Tibial artery (tissue), 4 donors: ENCODE measurements around the gene PKIB.

Experiments
- DNase-seq, 2 donors: peaks; one replicate each; pipeline ENCODE4 v3.0.0-alpha.2; 2019
- H3K27ac ChIP-seq, 2 donors: fragments of 200-600 bp; sonication (generic) in 1 of 2; 1 replicate in 1 of 2; 2 replicates in 1 of 2; pipeline ENCODE4 v1.5.1; 2018 to 2019; ENCODE audit warnings: mild to moderate bottlenecking in 1 of 2
- H3K27me3 ChIP-seq, 2 donors: fragments of 200-600 bp; sonication (generic) in 1 of 2; one replicate each; pipeline versions ENCODE4 v1.5.1 to v1.6.0; 2016 to 2019
- H3K36me3 ChIP-seq, 3 donors: fragments of 200-600 bp; sonication (generic) in 2 of 3; one replicate each; pipeline ENCODE4 v1.5.1; 2016 to 2019; ENCODE audit warnings: mild to moderate bottlenecking in 2 of 3
- H3K4me1 ChIP-seq, 4 donors: fragments of 200-600 bp; sonication (generic) in 2 of 4; 1 replicate in 3 of 4; 2 replicates in 1 of 4; pipeline ENCODE4 v1.5.1; 2016 to 2019
- H3K4me3 ChIP-seq, 2 donors: fragments of 200-600 bp; sonication (generic) in 1 of 2; 1 replicate in 1 of 2; 2 replicates in 1 of 2; pipeline ENCODE4 v1.5.1; 2018 to 2019; ENCODE audit warnings: mild to moderate bottlenecking in 2 of 2
- H3K9me3 ChIP-seq, 3 donors: fragments of 200-600 bp; sonication (generic) in 1 of 3; one replicate each; pipeline ENCODE4 v1.5.1; 2016 to 2019
- CTCF ChIP-seq, 2 experiments: fragments of 200-600 bp in 1 of 2; fragments of 450-650 bp in 1 of 2; IDR thresholded peaks; one replicate each; pipeline ENCODE4 v1.5.1; 2017 to 2019; ENCODE audit warnings: antibody characterized with exemption in 2 of 2, mild to moderate bottlenecking in 1 of 2, moderate library complexity in 1 of 2
- intact Hi-C: fragments of 100-400 bp; cut with DNase I; formaldehyde crosslinking; loops from one replicate; pipeline ENCODE4 v1.15.0; 2023; ENCODE audit warnings: low total_unique reads

PKIB gene

GRCh38 chr6:122568350-122568749 lies 41.9 kb upstream of the PKIB start:
- DNase-seq: no peak
- Histone ChIP-seq H3K9me3 (no peaks in the 10 kb centered on the region), H3K4me1 (no peaks in the 10 kb centered on the region), H3K36me3 (no peaks in the 10 kb centered on the region), H3K27ac (no peak overlapping the region), H3K27me3 (no peaks in the 10 kb centered on the region), H3K4me3 (no peak overlapping the region)
- intact Hi-C loops: no loop called here
- no peak for TF ChIP-seq CTCF (IDR thresholded peaks at IDR 0.05)

- no peaks in the 10 kb centered on the region for H3K27me3 ChIP-seq
- no peaks in the 10 kb centered on the region for H3K36me3 ChIP-seq
- TF ChIP-seq CTCF (IDR thresholded peaks at IDR 0.05): no peak
- intact Hi-C loops: no loop called here
- H3K9me3 ChIP-seq: no peaks in the 10 kb centered on the region
- no peaks in the 10 kb centered on the region for H3K4me1 ChIP-seq
- H3K27ac ChIP-seq: no peak overlapping the region
- H3K4me3 ChIP-seq: no peak overlapping the region
- DNase-seq: no peak
These were observed 41.4 kb upstream of the PKIB start for GRCh38 chr6:122568797-122569221.

- intact Hi-C loops: no loop called here
- no peak for DNase-seq
- Histone ChIP-seq H3K4me3 (no peak overlapping the region), H3K36me3 (no peaks in the 10 kb centered on the region), H3K9me3 (no peaks in the 10 kb centered on the region), H3K4me1 (no peaks in the 10 kb centered on the region), H3K27me3 (no peaks in the 10 kb centered on the region), H3K27ac (no peak overlapping the region)
- TF ChIP-seq CTCF (IDR thresholded peaks at IDR 0.05): no peak
These were observed 40.9 kb upstream of the PKIB start for GRCh38 chr6:122569230-122569771.

GRCh38 chr6:122571888-122572287 lies 38.3 kb upstream of the PKIB start:
- no peak overlapping the region for H3K4me3 ChIP-seq
- no peaks in the 10 kb centered on the region for H3K9me3 ChIP-seq
- H3K27me3 ChIP-seq: no peaks in the 10 kb centered on the region
- intact Hi-C loops: no loop called here
- no peak for TF ChIP-seq CTCF (IDR thresholded peaks at IDR 0.05)
- H3K4me1 ChIP-seq: no peaks in the 10 kb centered on the region
- H3K36me3 ChIP-seq: no peaks in the 10 kb centered on the region
- no peak overlapping the region for H3K27ac ChIP-seq
- DNase-seq: no peak

- Histone ChIP-seq H3K4me3 (no peak overlapping the region), H3K9me3 (peaks cover 0 to 4% (median 0%) of the 10 kb centered on the region in 3 donors), H3K27ac (no peak overlapping the region), H3K36me3 (no peaks in the 10 kb centered on the region), H3K4me1 (no peaks in the 10 kb centered on the region), H3K27me3 (no peaks in the 10 kb centered on the region)
- no peak for TF ChIP-seq CTCF (IDR thresholded peaks at IDR 0.05)
- no peak for DNase-seq
- intact Hi-C loops: no loop called here
These were observed 33.3 kb upstream of the PKIB start for GRCh38 chr6:122576888-122577287.

- TF ChIP-seq CTCF (IDR thresholded peaks at IDR 0.05): no peak
- Histone ChIP-seq H3K9me3 (peaks cover 0 to 4% (median 0%) of the 10 kb centered on the region in 3 donors), H3K27ac (no peak overlapping the region), H3K4me3 (no peak overlapping the region), H3K36me3 (no peaks in the 10 kb centered on the region), H3K27me3 (no peaks in the 10 kb centered on the region), H3K4me1 (no peaks in the 10 kb centered on the region)
- no peak for DNase-seq
- intact Hi-C loops: no loop called here
These were observed 31.2 kb upstream of the PKIB start for GRCh38 chr6:122578961-122579360.
